ENCODE data around the gene ZNF423. TPM values are rescaled to one million over a fixed set of nuclear protein-coding genes. Genes with fewer than 3 reads are reported as not detected.

Gene ZNF423
- total and polyA plus RNA-seq, 2 experiments from 2014 or later: 14.9 to 41.8 TPM

DNA sequence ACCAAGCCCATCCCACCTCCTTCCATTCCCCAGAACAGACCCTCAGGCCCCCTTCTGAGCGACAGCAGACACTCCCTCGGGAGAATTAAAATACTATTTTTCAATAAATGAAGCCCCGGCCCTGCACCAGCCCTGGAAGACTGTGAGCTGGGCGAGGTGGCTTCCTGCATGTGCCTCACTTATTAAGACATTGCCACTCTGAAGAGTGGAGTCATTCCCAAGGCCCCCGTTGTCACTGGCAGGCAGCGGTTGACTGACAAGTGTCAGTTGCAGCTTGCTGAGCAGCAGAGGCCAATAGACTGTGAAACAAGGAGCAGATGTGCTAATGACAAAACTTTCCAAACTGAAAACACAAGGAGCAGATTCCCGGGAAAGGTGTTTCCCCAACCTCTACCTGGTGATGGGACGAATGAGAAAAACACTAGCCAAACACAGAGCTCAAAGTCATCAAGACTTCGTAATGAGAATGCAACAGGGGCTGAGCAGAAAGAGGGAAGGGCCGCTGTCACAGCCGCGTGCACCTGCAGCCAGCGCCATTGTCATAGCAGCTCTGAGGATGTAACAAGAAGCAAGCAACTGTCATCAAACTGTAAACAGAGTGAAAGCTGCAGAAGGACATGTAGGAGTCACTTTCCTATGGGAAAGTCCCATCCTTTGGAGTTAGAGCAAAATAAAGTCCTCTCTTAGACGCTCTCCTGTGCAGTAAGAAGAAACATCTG is 250.2 kb downstream of the ZNF423 start:
- H3K9me2 ChIP-seq (ENCODE audit: insufficient read depth): no peaks in the 10 kb centered on the region
- no peak overlapping the region for H3K27ac ChIP-seq (ENCODE audit: low read depth)
- Mint-ChIP-seq H3K9me3 (no peaks in the 10 kb centered on the region), H3K27me3 (ENCODE audit: insufficient read depth, low read depth, poor library complexity) (peaks cover 7% of the 10 kb centered on the region), H3K36me3 (ENCODE audit: low read depth) (no peaks in the 10 kb centered on the region), H3K4me3 (no peak overlapping the region), H3K27ac (peak overlapping the region; percentile 14; the same call in 1 of the 2 replicates), H3K4me1 (peaks cover 34% of the 10 kb centered on the region)
- H3K36me3 ChIP-seq (ENCODE audit: insufficient read depth): no peaks in the 10 kb centered on the region
- peaks cover 17% of the 10 kb centered on the region for H3K4me1 ChIP-seq (ENCODE audit: insufficient read depth)
- H3K4me3 ChIP-seq: no peak overlapping the region
- no peak overlapping the region for H3K4me2 ChIP-seq
- ATAC-seq: no peak
- no peaks in the 10 kb centered on the region for H3F3A ChIP-seq (replicated peaks; ENCODE audit: low read depth)
- no peak for DNase-seq (ENCODE audit: low spot score)
- no peaks in the 10 kb centered on the region for H3K27me3 ChIP-seq (ENCODE audit: insufficient read depth)
- peaks cover 2% of the 10 kb centered on the region; the same call in 1 of the 2 replicates for H4K20me1 ChIP-seq (replicated peaks; ENCODE audit: insufficient read depth)
- no peaks in the 10 kb centered on the region; the same call in 1 of the 2 replicates for H3K79me2 ChIP-seq (replicated peaks; ENCODE audit: insufficient read depth)
- no peak overlapping the region for H2AFZ ChIP-seq
- TF ChIP-seq STAT1 (IDR thresholded peaks at IDR 0.05; ENCODE audit: unreplicated experiment): no peak
- TF ChIP-seq JUNB (IDR thresholded peaks at IDR 0.05; ENCODE audit: unreplicated experiment): no peak
- TF ChIP-seq EZH2phosphoT487 (IDR thresholded peaks at IDR 0.05; ENCODE audit: unreplicated experiment): no peak
- no peak for TF ChIP-seq ZNF331 (CRISPR knock-in tag; IDR thresholded peaks at IDR 0.05; ENCODE audit: low read depth)
- TF ChIP-seq, protein P1, sequence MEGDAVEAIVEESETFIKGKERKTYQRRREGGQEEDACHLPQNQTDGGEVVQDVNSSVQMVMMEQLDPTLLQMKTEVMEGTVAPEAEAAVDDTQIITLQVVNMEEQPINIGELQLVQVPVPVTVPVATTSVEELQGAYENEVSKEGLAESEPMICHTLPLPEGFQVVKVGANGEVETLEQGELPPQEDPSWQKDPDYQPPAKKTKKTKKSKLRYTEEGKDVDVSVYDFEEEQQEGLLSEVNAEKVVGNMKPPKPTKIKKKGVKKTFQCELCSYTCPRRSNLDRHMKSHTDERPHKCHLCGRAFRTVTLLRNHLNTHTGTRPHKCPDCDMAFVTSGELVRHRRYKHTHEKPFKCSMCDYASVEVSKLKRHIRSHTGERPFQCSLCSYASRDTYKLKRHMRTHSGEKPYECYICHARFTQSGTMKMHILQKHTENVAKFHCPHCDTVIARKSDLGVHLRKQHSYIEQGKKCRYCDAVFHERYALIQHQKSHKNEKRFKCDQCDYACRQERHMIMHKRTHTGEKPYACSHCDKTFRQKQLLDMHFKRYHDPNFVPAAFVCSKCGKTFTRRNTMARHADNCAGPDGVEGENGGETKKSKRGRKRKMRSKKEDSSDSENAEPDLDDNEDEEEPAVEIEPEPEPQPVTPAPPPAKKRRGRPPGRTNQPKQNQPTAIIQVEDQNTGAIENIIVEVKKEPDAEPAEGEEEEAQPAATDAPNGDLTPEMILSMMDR (conservative IDR thresholded peaks at IDR 0.05; ENCODE audit: low read depth in 2 of 2): no peak
- TF ChIP-seq, protein P2, sequence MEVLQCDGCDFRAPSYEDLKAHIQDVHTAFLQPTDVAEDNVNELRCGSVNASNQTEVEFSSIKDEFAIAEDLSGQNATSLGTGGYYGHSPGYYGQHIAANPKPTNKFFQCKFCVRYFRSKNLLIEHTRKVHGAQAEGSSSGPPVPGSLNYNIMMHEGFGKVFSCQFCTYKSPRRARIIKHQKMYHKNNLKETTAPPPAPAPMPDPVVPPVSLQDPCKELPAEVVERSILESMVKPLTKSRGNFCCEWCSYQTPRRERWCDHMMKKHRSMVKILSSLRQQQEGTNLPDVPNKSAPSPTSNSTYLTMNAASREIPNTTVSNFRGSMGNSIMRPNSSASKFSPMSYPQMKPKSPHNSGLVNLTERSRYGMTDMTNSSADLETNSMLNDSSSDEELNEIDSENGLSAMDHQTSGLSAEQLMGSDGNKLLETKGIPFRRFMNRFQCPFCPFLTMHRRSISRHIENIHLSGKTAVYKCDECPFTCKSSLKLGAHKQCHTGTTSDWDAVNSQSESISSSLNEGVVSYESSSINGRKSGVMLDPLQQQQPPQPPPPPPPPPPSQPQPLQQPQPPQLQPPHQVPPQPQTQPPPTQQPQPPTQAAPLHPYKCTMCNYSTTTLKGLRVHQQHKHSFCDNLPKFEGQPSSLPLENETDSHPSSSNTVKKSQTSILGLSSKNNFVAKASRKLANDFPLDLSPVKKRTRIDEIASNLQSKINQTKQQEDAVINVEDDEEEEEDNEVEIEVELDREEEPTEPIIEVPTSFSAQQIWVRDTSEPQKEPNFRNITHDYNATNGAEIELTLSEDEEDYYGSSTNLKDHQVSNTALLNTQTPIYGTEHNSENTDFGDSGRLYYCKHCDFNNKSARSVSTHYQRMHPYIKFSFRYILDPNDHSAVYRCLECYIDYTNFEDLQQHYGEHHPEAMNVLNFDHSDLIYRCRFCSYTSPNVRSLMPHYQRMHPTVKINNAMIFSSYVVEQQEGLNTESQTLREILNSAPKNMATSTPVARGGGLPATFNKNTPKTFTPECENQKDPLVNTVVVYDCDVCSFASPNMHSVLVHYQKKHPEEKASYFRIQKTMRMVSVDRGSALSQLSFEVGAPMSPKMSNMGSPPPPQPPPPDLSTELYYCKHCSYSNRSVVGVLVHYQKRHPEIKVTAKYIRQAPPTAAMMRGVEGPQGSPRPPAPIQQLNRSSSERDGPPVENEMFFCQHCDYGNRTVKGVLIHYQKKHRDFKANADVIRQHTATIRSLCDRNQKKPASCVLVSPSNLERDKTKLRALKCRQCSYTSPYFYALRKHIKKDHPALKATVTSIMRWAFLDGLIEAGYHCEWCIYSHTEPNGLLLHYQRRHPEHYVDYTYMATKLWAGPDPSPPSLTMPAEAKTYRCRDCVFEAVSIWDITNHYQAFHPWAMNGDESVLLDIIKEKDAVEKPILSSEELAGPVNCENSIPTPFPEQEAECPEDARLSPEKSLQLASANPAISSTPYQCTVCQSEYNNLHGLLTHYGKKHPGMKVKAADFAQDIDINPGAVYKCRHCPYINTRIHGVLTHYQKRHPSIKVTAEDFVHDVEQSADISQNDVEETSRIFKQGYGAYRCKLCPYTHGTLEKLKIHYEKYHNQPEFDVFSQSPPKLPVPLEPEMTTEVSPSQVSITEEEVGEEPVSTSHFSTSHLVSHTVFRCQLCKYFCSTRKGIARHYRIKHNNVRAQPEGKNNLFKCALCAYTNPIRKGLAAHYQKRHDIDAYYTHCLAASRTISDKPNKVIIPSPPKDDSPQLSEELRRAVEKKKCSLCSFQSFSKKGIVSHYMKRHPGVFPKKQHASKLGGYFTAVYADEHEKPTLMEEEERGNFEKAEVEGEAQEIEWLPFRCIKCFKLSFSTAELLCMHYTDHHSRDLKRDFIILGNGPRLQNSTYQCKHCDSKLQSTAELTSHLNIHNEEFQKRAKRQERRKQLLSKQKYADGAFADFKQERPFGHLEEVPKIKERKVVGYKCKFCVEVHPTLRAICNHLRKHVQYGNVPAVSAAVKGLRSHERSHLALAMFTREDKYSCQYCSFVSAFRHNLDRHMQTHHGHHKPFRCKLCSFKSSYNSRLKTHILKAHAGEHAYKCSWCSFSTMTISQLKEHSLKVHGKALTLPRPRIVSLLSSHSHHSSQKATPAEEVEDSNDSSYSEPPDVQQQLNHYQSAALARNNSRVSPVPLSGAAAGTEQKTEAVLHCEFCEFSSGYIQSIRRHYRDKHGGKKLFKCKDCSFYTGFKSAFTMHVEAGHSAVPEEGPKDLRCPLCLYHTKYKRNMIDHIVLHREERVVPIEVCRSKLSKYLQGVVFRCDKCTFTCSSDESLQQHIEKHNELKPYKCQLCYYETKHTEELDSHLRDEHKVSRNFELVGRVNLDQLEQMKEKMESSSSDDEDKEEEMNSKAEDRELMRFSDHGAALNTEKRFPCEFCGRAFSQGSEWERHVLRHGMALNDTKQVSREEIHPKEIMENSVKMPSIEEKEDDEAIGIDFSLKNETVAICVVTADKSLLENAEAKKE (CRISPR knock-in tag; IDR thresholded peaks at IDR 0.05): no peak
- TF ChIP-seq, protein P3, sequence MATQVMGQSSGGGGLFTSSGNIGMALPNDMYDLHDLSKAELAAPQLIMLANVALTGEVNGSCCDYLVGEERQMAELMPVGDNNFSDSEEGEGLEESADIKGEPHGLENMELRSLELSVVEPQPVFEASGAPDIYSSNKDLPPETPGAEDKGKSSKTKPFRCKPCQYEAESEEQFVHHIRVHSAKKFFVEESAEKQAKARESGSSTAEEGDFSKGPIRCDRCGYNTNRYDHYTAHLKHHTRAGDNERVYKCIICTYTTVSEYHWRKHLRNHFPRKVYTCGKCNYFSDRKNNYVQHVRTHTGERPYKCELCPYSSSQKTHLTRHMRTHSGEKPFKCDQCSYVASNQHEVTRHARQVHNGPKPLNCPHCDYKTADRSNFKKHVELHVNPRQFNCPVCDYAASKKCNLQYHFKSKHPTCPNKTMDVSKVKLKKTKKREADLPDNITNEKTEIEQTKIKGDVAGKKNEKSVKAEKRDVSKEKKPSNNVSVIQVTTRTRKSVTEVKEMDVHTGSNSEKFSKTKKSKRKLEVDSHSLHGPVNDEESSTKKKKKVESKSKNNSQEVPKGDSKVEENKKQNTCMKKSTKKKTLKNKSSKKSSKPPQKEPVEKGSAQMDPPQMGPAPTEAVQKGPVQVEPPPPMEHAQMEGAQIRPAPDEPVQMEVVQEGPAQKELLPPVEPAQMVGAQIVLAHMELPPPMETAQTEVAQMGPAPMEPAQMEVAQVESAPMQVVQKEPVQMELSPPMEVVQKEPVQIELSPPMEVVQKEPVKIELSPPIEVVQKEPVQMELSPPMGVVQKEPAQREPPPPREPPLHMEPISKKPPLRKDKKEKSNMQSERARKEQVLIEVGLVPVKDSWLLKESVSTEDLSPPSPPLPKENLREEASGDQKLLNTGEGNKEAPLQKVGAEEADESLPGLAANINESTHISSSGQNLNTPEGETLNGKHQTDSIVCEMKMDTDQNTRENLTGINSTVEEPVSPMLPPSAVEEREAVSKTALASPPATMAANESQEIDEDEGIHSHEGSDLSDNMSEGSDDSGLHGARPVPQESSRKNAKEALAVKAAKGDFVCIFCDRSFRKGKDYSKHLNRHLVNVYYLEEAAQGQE (IDR thresholded peaks at IDR 0.05; ENCODE audit: unreplicated experiment): no peak
